GM21529 (cell line): ENCODE results near the gene CLMN.

Experiments used
- ATAC-seq: cut with Tn5 transposase; IDR thresholded peaks from one replicate; pipeline ENCODE4 v1.9.1; 2021; ENCODE audit not compliant: unreplicated experiment

The CLMN gene

GRCh38 chr14:95341564-95341963, 21.9 kb upstream of the CLMN start:
- no peak for ATAC-seq

DNA sequence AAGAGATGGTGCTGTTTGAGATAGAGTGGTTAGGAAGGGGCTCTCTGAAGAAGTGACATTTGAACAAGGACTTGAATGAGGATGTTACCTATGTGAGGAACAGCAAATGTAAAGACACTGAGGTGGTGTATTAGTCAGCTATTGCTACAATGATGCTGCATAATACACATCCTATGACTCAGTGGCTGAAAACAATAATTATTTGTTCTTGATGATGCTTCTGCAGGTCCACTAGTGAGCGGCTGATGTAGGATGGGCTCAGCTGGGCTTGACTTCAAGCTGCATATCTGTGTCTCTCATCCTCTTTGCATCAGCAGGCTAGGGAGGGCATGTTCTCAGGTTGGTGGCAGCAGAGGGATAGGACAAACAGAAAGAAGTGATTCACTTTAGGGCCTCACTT, 21.4 kb upstream of the CLMN start:
- ATAC-seq: no peak

DNA sequence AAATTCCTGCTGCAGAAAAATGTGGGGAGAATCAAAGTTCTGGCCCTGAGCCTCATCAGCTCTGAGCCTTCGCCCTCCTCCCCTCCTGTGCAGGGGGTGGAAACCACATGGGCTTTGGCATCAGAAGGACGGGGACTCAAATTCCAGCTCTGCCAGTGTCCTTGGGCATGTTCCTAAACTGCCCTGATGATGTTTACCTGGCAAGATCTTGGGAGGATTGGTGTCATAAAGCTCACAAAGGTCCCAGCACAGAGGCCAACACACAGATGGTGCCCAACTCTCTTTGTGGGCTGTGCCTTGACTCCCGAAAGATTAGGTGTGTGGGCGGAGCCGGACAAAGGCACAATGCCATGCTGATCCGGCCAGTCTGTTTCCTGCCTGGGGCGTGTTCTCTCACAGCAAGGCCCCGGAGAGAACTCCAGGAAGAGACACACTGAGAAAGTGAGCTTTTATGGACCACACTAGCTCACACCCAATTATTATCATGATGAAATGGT, 20.5 kb upstream of the CLMN start:
- ATAC-seq: no peak

DNA sequence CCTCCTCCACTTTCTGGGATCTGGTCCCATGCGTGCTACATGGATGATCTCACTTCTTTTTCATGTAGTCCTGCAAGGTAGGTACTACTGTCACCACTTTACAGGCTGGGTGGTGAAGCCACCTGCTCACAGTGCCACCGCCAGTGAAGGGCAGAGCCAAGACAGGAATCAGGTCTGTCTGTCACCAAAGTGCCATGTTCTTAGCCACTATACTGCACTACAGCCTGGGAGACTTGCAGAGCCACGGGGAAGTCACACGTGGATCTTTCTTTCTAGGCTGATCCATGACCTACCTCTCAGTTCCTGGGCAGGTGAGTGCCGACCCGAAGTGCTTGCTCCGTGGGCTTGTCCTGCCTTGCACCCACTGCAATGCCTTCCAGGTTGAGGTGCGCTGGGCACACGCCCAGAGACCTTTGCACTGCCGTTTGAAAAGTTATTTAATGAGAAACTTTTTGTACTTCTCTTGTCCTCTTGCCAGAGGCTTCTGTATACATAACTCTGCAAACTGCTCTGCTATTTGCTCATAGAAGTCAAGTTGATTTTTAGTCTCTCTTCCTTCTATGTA, 19.7 kb upstream of the CLMN start:
- no peak for ATAC-seq

DNA sequence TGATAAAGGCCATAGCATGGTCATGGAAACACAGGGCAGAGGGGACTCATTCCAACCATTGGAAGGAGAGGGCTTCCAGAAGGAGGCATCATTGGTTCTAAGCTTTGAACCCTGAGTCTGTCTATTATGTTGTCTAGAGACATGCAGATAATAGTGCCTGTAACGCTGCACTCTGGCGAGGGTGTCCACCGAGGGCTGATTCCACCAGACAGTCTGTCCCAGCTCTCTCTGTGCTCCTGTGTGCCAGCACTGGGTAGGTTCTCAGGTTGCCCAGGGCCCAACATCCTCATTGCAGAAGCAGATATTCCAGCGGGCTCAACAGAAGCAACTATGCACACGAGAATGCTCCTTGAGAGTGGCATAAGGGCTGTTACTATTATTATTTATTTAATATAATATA, 18.7 kb upstream of the CLMN start:
- ATAC-seq: no peak

DNA sequence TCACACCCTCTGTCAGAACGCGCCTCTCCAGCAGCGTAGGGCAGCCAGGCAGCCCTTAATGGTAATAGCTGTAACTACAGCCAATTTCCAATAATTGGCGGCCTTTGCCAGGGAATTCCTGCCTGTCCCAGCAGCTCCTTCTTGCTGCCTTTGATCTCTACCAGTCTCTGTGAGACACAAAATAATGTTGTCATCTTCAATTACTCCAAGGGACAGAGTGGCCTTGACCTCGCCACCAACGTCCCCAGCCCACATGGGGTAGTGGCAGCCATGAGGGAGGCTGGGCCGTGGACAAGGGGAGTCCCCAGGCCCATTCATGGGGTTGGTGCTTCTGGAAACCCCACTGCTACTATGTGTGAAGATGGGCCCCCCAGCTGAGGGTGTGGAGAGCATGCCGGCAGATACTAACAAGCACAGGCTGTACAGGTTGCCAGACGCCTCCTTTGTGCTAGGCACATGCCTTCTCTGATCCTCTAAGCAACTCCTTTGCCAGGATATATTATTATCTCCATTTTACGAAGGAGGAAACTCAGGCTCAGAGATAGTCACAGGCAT, 17.4 kb upstream of the CLMN start:
- no peak for ATAC-seq

GRCh38 chr14:95336192-95336760, 16.6 kb upstream of the CLMN start:
- ATAC-seq: no peak

GRCh38 chr14:95335071-95335470, 15.4 kb upstream of the CLMN start:
- ATAC-seq: no peak

- ATAC-seq: no peak
Observed at GRCh38 chr14:95334044-95334443, 14.3 kb upstream of the CLMN start.

- no peak for ATAC-seq
Observed at GRCh38 chr14:95332641-95333040, 12.9 kb upstream of the CLMN start.

DNA sequence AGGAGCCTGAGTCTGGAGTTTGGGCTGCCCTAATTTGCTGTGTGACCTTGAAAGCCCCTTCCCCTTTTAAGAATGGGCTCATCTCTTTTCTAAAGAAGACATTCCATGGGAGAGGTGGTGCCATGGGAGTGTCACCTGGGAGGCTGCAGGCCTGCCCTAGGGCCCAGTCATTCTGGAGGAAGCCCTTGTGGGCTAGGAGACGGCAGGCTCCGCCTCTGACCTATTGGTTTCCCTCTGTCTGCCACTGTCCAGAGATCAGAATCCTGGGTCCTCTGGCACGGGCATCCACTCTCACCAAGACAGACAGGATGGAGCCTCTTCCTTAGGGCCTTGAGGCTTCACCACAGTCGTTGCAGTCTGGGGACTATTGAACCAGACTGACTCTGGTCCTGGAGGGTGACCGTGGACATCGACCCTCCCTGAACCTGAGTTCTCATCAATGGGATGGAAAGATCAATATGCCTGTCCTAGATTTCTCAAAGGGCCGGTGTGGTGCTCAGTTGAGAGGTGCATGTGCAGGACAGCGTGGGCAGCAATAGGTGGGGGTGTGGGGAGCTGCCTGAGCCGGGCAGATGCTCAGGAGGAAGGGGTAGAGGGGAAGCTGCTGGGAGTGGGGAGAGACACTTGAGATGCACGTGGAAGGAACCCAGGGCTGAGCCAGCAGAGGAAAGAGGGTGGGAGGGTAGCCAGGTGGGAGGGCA, 12.2 kb upstream of the CLMN start:
- no peak for ATAC-seq

- no peak for ATAC-seq
Observed at GRCh38 chr14:95330591-95331370, 11.1 kb upstream of the CLMN start.

DNA sequence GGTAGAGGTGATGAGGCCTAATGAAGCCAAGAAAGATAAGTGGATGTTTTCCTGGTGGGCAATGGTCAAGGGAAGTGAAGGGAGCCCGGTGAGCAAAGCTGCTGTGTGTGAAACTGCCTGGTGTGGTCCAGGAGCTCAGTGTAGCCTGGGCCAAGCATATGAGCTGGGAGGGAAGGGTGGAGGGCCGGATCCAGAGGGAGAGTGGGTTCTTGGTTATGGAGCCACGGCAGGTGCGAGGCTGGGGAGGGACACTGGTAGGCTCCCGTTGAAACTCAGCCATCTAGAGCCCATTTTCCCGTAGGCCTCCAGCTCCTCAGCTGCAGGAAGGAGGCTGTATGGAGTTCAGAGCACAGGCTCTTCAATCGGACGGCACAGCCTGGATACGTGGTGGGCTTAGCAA, 10.2 kb upstream of the CLMN start:
- ATAC-seq: no peak

DNA sequence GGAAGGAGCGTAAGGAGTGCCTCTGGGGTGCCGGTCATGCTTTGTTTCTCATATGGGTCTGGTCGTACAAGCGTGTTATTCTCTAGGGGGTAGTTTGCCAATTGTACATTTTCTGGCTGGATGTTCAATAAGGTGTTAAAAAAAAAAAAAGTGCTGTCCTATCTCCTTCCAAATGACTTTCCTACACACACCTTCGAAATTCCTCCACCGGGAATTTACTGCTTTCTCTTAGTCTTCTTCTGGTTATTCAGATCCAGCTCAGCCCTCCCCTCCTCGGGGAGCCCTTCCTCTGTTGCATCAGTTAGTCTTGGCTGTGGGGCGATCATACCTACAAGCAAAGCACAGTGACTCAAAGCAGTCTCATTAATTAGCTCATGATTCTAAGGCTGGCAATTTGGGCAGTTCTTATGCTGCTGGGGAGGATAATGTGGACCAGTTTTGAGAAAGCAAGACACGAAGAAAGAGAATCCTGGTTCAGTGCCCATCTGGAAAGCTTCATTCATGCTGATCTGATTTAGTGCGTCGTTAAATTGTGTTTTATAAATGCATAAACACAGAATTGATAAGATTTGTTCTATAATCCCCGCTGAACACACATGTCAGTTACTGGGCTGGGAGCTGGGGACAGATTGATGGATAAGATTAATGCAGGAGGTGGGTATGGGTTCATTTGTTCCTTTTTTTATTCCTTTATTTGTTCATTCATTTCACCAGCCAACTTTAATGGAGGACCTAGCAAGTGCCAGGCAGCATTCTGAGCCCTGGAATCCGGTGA, 9.2 kb upstream of the CLMN start:
- no peak for ATAC-seq

DNA sequence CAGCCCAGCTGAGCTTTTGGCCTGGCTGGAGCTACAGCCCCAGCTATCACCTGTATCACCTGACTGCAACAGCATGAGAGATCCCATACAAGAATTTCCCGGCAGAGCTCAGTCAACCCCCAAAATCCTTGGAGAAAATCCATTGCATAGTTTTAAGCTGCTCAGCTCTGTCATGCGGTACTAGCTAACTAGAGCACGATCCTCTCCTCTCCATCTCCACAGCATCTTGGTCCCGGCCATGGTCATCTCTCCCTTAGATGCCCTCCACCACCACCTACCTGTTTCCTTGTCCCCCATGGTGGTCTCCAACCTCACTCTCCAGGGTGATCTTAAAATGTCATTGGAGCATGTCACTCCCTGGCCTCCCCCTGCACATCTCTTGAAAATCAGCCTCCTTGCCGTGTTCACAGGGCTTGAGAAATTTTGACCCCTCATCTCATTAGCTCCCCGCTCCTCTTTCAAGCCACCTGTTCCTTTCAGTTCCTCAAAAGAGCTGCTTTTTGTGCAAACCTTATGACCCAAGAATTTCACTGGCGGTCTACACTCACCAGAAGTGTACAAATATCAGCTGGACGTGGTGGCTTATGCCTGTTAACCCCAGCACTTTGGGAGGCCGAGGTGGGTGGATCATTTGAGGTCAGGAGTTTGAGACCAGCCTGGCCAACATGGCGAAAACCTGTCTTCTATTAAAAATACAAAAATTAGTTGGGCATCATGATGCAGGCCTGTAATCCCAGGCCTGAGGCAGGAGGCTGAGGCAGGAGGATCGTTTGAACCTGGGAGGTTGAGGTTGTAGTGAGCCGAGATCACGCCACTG, 8.1 kb upstream of the CLMN start:
- ATAC-seq: peak; percentile 96

DNA sequence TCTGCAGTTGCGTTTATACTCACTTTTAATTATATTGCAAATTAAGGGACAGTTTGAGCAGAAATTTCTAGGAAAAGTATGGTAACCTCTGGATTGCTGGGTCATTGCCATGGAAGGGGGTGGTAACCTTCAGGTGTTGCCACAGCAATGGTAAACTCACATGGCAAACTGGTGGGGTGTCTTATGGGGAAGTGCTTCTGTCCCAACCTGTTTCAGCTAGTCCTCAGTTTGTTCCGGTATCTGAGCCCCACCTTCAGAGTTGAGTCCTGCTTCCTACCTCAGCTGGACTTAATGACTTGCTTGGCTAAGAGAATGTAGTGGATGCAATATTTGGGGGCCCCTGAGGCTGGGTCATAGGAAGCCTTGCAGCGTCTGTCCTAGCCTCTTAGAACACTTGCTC, 7.3 kb upstream of the CLMN start:
- peak; percentile 31 for ATAC-seq

DNA sequence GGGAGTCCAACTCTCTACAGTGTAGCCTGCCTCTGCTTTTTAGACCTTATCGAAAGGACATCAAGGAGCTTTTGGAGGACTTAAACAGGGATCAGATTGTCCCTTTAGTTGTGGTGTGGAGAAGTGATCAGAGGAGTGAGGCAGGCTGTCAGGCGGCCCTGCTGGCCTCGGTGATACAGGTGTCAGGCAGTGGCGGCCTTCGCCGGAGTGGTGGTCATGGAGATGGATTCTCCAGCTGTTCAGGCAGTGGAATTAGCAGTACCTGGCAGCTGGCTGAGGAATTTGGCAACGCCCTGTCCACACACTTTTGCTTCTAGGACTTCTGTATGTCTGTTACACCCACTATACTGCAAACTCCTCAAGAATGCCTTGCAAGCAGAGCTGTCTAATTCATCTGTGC, 4.2 kb upstream of the CLMN start:
- no peak for ATAC-seq

DNA sequence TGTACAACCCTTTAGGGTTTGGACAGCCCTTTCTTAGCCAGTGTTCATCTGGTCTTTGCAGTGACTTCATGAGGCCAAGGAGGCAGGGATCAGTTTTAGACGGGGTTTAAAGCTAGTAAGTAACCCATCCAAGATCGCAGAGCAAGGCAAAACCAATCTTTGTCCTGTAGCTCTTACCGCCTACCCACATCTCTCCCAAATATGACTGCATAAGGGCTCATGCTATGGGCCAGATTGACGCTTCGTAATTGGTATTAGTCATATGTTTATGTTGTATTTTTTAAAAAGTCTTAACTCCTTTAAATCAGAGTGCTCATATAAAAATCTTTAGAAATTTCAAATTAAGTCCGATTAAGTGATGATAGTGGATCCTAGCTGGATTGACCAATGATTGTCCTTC, 3.7 kb upstream of the CLMN start:
- no peak for ATAC-seq

DNA sequence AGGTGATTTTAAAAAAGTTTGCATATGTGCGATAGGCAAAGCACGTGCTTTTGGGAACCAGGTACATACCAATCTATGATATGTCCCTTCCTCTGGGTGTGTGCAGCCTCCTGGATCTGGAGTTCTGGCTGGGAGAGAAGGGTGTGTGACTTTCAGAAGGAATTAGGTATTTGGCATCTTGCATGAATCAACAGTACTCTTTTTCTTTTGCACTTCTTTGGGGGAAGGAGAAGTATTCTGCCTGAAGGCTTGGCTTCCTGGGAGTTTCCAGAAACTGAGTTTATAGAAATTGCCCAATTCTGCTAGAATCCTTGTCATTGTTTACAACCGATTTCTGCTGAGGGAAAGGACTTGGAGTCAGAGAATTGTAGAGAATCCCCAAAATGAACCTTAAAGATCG, 2.9 kb upstream of the CLMN start:
- no peak for ATAC-seq
